DND-41 (cell line): ENCODE measurements around the gene CIBAR2.

ENCODE experiments used
- EZH2 ChIP-seq: IDR thresholded peaks from 3 replicates; pipeline ENCODE4 v1.6.1; 2012; ENCODE audit warnings: borderline replicate concordance, low read depth, mild to moderate bottlenecking, moderate library complexity, low read length, inconsistent platforms; ENCODE audit not compliant: severe bottlenecking
- TF ChIP-seq, protein P1 (sequence below): IDR thresholded peaks from 2 replicates; pipeline ENCODE4 v1.5.1; 2012; ENCODE audit warnings: borderline replicate concordance, low read length, moderate library complexity, mild to moderate bottlenecking; ENCODE audit not compliant: poor library complexity, severe bottlenecking; ENCODE audit errors: extremely low read depth

DNA sequence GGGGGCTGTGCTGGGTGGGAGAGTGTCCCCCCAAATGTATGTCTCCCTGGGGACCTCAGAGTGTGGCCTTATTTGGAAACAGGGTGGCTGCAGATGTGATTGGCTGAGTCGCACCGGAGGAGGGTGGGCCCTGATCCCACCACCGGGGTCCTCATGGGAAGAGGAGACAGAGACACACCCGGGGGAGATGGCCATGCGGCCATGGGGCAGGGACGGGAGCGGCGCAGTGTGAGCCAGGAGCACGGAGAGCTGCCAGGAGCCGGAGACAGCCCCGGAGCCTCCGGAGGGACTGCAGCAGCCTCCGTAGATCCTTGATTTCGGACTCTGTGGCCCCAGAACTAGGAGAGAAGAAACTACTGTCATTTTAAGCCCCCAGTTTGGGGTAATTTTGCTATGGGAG, 1.6 kb upstream of the CIBAR2 start:
- TF ChIP-seq, protein P1, sequence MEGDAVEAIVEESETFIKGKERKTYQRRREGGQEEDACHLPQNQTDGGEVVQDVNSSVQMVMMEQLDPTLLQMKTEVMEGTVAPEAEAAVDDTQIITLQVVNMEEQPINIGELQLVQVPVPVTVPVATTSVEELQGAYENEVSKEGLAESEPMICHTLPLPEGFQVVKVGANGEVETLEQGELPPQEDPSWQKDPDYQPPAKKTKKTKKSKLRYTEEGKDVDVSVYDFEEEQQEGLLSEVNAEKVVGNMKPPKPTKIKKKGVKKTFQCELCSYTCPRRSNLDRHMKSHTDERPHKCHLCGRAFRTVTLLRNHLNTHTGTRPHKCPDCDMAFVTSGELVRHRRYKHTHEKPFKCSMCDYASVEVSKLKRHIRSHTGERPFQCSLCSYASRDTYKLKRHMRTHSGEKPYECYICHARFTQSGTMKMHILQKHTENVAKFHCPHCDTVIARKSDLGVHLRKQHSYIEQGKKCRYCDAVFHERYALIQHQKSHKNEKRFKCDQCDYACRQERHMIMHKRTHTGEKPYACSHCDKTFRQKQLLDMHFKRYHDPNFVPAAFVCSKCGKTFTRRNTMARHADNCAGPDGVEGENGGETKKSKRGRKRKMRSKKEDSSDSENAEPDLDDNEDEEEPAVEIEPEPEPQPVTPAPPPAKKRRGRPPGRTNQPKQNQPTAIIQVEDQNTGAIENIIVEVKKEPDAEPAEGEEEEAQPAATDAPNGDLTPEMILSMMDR, result no peak
- no peak for TF ChIP-seq EZH2
